NK-92 (cell line): Measurements from ENCODE around the gene LUZP2.

ENCODE experiments used
- DNase-seq: peaks from one replicate; lab custom pipeline; 2025; ENCODE audit not compliant: unreplicated experiment; lab: John Stamatoyannopoulos, UW

LUZP2 gene

GRCh38 chr11:24560324-24560723 is 63.5 kb downstream of the LUZP2 start:
- DNase-seq, result no peak

- no peak for DNase-seq
These were observed 70.5 kb downstream of the LUZP2 start for GRCh38 chr11:24567380-24567779.

GRCh38 chr11:24572376-24572775 is 75.5 kb downstream of the LUZP2 start:
- DNase-seq, result no peak

GRCh38 chr11:24574461-24574860 is 77.6 kb downstream of the LUZP2 start:
- no peak for DNase-seq

- DNase-seq, result no peak
These were observed 78.5 kb downstream of the LUZP2 start for GRCh38 chr11:24575392-24575791.

- no peak for DNase-seq
These were observed 88.3 kb downstream of the LUZP2 start for GRCh38 chr11:24585192-24585591.

- no peak for DNase-seq
These were observed 90.8 kb downstream of the LUZP2 start for GRCh38 chr11:24587635-24588034.

GRCh38 chr11:24588081-24588480 is 91.2 kb downstream of the LUZP2 start:
- DNase-seq, result no peak

- DNase-seq, result no peak
These were observed 92.2 kb downstream of the LUZP2 start for GRCh38 chr11:24589064-24589463.

GRCh38 chr11:24591283-24591682 is 94.4 kb downstream of the LUZP2 start:
- no peak for DNase-seq

GRCh38 chr11:24592360-24592759 is 95.5 kb downstream of the LUZP2 start:
- DNase-seq, result no peak

GRCh38 chr11:24593332-24593731 is 96.5 kb downstream of the LUZP2 start:
- DNase-seq, result no peak

GRCh38 chr11:24594401-24594800 is 97.5 kb downstream of the LUZP2 start:
- DNase-seq, result no peak

GRCh38 chr11:24598641-24599040 is 101.8 kb downstream of the LUZP2 start:
- no peak for DNase-seq

- no peak for DNase-seq
These were observed 112.6 kb downstream of the LUZP2 start for GRCh38 chr11:24609192-24610119.

GRCh38 chr11:24615451-24616160 is 118.8 kb downstream of the LUZP2 start:
- DNase-seq, result no peak

GRCh38 chr11:24617856-24618255 is 121.0 kb downstream of the LUZP2 start:
- DNase-seq, result no peak

GRCh38 chr11:24619900-24620299 is 123.0 kb downstream of the LUZP2 start:
- DNase-seq, result no peak

- no peak for DNase-seq
These were observed 125.4 kb downstream of the LUZP2 start for GRCh38 chr11:24622262-24622661.

GRCh38 chr11:24623121-24623520 is 126.3 kb downstream of the LUZP2 start:
- no peak for DNase-seq

GRCh38 chr11:24624432-24624831 is 127.6 kb downstream of the LUZP2 start:
- no peak for DNase-seq

GRCh38 chr11:24625975-24626374 is 129.1 kb downstream of the LUZP2 start:
- DNase-seq, result no peak
